ENCODE measurements around the gene ZNF333. TPM values are rescaled to one million over a fixed set of nuclear protein-coding genes. Genes with fewer than 3 reads are reported as not detected.

Gene ZNF333
- polyA plus RNA-seq (2011; rRNA removed), result 10.7 and 11.8 TPM in 2 replicates
- polyA minus RNA-seq (2011; rRNA and poly(A)+ RNA removed), result 17.2 and 22.3 TPM in 2 replicates

DNA sequence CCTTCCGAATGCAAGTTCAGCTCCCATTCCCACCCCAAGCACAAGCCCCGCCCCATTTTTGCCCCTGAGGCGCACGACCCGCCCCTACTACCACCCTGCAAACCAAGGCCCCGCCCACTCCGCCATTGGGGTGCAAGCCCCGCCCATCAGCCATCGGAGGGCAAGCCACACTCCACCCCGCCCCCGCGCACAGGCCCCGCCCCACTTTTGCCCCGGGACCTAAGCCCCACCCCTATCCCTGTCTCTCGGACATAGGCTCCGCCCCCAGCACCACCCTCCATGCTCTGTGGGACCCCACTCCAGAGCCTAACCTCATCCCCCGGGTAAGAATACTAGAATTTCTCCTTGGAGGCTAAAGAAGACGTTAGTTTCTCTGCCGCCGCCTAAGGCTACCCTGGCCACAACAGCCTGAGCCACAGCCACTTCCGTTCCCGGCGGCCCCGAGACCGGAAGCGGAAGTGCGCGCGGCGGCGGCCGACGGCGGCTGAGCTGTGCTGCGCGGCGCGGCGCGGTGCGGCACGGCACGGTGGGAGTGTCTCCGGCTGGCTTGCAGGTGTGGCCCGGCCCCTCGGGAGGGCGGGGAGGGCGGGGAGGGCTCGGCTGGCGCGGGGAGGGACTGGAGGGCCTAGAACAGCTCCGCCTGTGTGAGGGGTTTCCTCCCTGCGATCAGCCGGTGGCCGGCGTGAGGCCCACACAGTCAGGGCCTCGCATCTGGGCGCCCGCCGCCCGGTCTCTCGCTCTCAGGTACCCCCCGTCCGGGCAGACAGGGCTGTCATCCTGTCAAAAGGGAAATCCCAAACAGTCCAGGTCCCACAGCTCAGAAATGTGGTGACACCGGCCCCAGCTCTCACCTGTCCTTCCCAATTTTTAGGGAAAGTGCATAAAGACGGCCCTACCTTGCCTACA lies at the start of gene ZNF333:
TSS of gene ZNF333 (plus strand) at position 451 of the 906 bp plus-strand sequence. CDS start 3,444 bp downstream, outside the sequence.
- TF ChIP-seq, protein P1, sequence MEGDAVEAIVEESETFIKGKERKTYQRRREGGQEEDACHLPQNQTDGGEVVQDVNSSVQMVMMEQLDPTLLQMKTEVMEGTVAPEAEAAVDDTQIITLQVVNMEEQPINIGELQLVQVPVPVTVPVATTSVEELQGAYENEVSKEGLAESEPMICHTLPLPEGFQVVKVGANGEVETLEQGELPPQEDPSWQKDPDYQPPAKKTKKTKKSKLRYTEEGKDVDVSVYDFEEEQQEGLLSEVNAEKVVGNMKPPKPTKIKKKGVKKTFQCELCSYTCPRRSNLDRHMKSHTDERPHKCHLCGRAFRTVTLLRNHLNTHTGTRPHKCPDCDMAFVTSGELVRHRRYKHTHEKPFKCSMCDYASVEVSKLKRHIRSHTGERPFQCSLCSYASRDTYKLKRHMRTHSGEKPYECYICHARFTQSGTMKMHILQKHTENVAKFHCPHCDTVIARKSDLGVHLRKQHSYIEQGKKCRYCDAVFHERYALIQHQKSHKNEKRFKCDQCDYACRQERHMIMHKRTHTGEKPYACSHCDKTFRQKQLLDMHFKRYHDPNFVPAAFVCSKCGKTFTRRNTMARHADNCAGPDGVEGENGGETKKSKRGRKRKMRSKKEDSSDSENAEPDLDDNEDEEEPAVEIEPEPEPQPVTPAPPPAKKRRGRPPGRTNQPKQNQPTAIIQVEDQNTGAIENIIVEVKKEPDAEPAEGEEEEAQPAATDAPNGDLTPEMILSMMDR (IDR thresholded peaks at IDR 0.05; ENCODE audit: low read depth, low read length), result no peak
- POLR2A ChIA-PET, result interaction anchor here (0.6 to 1.4 kb wide), 5 partner anchors 17 to 118 kb away, joined by 3 to 5 read pairs (median 3); partner anchors contain the start of gene NDUFB7
- CTCF ChIA-PET, result interaction anchor here (0.8 to 10.4 kb wide), 3 partner anchors 16 to 134 kb away, joined by 3 to 237 read pairs (median 4); partner anchors contain the start of genes ADGRE3 and NDUFB7
- no peaks in the 10 kb centered on the region; the same call in 1 of the 2 replicates for H3K9me3 ChIP-seq (ENCODE audit: control insufficient read depth, insufficient read depth, low read length)
- no peaks in the 10 kb centered on the region for H3K27me3 ChIP-seq (ENCODE audit: control insufficient read depth, insufficient read depth, low read length)
- H3K27ac ChIP-seq (ENCODE audit: low read depth, low read length), result peak within 1 kb of the TSS; percentile 98
- peak within 1 kb of the TSS; percentile 91 for H3K4me3 ChIP-seq (ENCODE audit: low read depth, low read length)
- peak; percentile 77 for DNase-seq (ENCODE audit: low read depth, low spot score)

DNA sequence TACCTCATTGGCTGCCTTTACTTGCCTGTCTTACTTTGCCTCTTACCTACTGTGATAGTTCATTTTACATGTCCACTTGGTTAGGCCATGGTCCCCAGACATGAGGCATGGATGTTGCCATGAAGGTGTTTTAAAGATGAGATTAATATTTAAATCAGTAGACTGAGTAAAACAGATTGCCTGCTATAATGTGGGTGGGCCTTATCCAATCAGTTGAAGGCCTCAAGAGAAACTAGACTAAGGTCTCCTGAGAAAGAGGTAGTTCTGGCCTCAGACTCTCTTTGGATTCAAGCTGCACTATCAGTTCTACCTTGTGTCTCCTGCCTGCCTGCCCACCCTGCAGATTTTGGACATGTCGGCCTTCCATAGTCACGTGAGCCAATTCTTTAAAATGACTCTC lies 41.3 kb upstream of the ZNF333 start:
- CTCF ChIA-PET, result no interaction called here
- H3K4me3 ChIP-seq (ENCODE audit: low read depth, low read length), result no peak overlapping the region
- TF ChIP-seq, protein P1 (IDR thresholded peaks at IDR 0.05; ENCODE audit: low read depth, low read length), result no peak
- no peaks in the 10 kb centered on the region for H3K9me3 ChIP-seq (ENCODE audit: control insufficient read depth, insufficient read depth, low read length)
- H3K27me3 ChIP-seq (ENCODE audit: control insufficient read depth, insufficient read depth, low read length), result no peaks in the 10 kb centered on the region
- DNase-seq (ENCODE audit: low read depth, low spot score), result no peak
- POLR2A ChIA-PET, result no interaction called here
- no peak overlapping the region for H3K27ac ChIP-seq (ENCODE audit: low read depth, low read length)

DNA sequence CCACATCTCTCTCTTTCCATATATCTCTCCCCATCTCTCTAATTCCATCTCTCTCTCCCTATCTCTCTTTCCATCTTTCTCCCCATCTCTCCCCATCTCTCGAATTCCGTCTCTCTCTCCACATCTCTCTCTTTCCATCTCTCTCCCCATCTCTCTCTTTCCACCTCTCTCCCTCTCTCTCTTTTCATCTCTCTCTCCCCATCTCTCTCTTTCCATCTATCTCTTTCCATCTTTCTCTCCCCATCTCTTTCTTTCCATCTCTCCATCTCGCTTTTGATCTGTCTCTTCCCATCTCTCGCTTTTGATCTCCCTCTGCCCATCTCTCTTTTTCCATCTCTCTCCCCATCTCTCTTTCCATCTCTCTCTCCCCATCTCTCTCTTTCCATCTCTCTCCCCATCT lies 40.8 kb upstream of the ZNF333 start:
- Histone ChIP-seq H3K9me3 (ENCODE audit: control insufficient read depth, insufficient read depth, low read length) (no peaks in the 10 kb centered on the region), H3K27me3 (ENCODE audit: control insufficient read depth, insufficient read depth, low read length) (no peaks in the 10 kb centered on the region), H3K27ac (ENCODE audit: low read depth, low read length) (no peak overlapping the region), H3K4me3 (ENCODE audit: low read depth, low read length) (no peak overlapping the region)
- CTCF ChIA-PET, result no interaction called here
- DNase-seq (ENCODE audit: low read depth, low spot score), result no peak
- POLR2A ChIA-PET, result no interaction called here
- TF ChIP-seq, protein P1 (IDR thresholded peaks at IDR 0.05; ENCODE audit: low read depth, low read length), result no peak

DNA sequence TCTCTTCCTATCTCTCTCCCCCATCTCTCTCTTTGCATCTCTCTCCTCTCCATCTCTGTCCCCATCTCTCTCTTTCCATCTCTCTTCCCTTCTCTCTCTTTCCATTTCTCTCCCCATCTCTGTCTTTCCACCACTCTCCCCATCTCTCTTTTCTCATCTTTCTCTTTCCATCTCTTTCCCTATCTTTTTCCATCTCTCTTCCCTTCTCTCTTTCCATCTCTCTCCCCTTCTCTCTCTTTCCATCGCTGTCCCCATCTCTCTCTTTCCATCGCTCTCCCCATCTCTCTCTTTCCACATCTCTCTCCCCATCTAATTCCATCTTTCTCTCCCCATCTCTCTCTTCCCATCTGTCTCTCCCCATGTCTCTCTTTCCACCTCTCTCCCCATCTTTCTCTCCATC lies 39.7 kb upstream of the ZNF333 start:
- H3K27ac ChIP-seq (ENCODE audit: low read depth, low read length), result no peak overlapping the region
- H3K4me3 ChIP-seq (ENCODE audit: low read depth, low read length), result no peak overlapping the region
- H3K27me3 ChIP-seq (ENCODE audit: control insufficient read depth, insufficient read depth, low read length), result no peaks in the 10 kb centered on the region
- DNase-seq (ENCODE audit: low read depth, low spot score), result no peak
- no peaks in the 10 kb centered on the region for H3K9me3 ChIP-seq (ENCODE audit: control insufficient read depth, insufficient read depth, low read length)
- POLR2A ChIA-PET, result no interaction called here
- TF ChIP-seq, protein P1 (IDR thresholded peaks at IDR 0.05; ENCODE audit: low read depth, low read length), result no peak
- CTCF ChIA-PET, result no interaction called here
